ENCODE data around the gene SAA4. TPM values are rescaled to one million over a fixed set of nuclear protein-coding genes. Genes with fewer than 3 reads are reported as not detected.

Gene SAA4
- polyA plus RNA-seq, 2 of the 4 experiments (the other 2 are of a cell fraction): not detected

- no peak for TF ChIP-seq ESRRA (IDR thresholded peaks at IDR 0.05; ENCODE audit: borderline replicate concordance, low read length)
- no peak for TF ChIP-seq TFCP2L1 (CRISPR knock-in tag; IDR thresholded peaks at IDR 0.05)
Observed at GRCh38 chr11:18222814-18223421, 13.7 kb downstream of the SAA4 start (continued).

GRCh38 chr11:18221274-18221876, 15.2 kb downstream of the SAA4 start:
- WGBS (ENCODE audit: missing lambda C conversion rate): 12% methylated on average over 4 of the region's 5 CpGs
- no peaks in the 10 kb centered on the region for H3K4me1 ChIP-seq
- H3K4me3 ChIP-seq: no peak overlapping the region
- H3K27ac ChIP-seq: no peak overlapping the region
- H3K9me3 ChIP-seq: no peaks in the 10 kb centered on the region
- no peak for FAIRE-seq
- TF ChIP-seq JUN (IDR thresholded peaks at IDR 0.05): no peak
- no peak for TF ChIP-seq ESRRA (IDR thresholded peaks at IDR 0.05; ENCODE audit: borderline replicate concordance, low read length)
- no peak for TF ChIP-seq SREBF2 (IDR thresholded peaks at IDR 0.05)
- TF ChIP-seq ZC3H11A (IDR thresholded peaks at IDR 0.05): no peak
- TF ChIP-seq ZNF302 (CRISPR knock-in tag; IDR thresholded peaks at IDR 0.05): no peak
- TF ChIP-seq EHF (CRISPR knock-in tag; IDR thresholded peaks at IDR 0.05): no peak
- no peak overlapping the region for H3K4me2 ChIP-seq
- no peak for DNase-seq (ENCODE audit: low read depth in 1 of 2, low spot score in 1 of 2)
- CTCF ChIA-PET: interaction anchor here (1.2 kb wide), 1 partner anchor 11 kb away, joined by 5 read pairs; no protein-coding TSS in a partner anchor
- POLR2A ChIA-PET: interaction anchor here (0.6 kb wide), 1 partner anchor 14 kb away, joined by 3 read pairs; no protein-coding TSS in a partner anchor
- peak in 1 of 2 experiments; percentile 43; a peak in 3 of 6 replicates for ATAC-seq

- ChIA-PET CTCF (no interaction called here), POLR2A (no interaction called here)
- no peak overlapping the region for H3K4me3 ChIP-seq
- ATAC-seq: no peak
- no peak overlapping the region for H3K4me2 ChIP-seq
- no peak for FAIRE-seq
- no peak overlapping the region for H3K27ac ChIP-seq
- DNase-seq (ENCODE audit: low read depth in 1 of 2, low spot score in 1 of 2): no peak
- TF ChIP-seq ZSCAN20 (CRISPR knock-in tag; IDR thresholded peaks at IDR 0.05) (no peak), FOSL2 (IDR thresholded peaks at IDR 0.05) (no peak), FOSL2 (CRISPR knock-in tag; IDR thresholded peaks at IDR 0.05) (no peak), CBX2 (IDR thresholded peaks at IDR 0.05; ENCODE audit: borderline replicate concordance, low read depth) (no peak), HOXB13 (CRISPR knock-in tag; IDR thresholded peaks at IDR 0.05; ENCODE audit: low read depth) (no peak), NPAS2 (CRISPR knock-in tag; IDR thresholded peaks at IDR 0.05; ENCODE audit: borderline replicate concordance) (no peak), RARB (CRISPR knock-in tag; IDR thresholded peaks at IDR 0.05) (no peak), FOXS1 (CRISPR knock-in tag; IDR thresholded peaks at IDR 0.05) (no peak), ZC3H11A (IDR thresholded peaks at IDR 0.05) (no peak), EHMT2 (IDR thresholded peaks at IDR 0.05; ENCODE audit: low read depth) (no peak), GATA3 (IDR thresholded peaks at IDR 0.05; ENCODE audit: borderline replicate concordance) (no peak), CBX8 (IDR thresholded peaks at IDR 0.05) (no peak), POLR2AphosphoS2 (conservative IDR thresholded peaks at IDR 0.05; ENCODE audit: low read length) (no peak), CEBPB (IDR thresholded peaks at IDR 0.05) (no peak), EP300 (IDR thresholded peaks at IDR 0.05) (no peak)
- no peaks in the 10 kb centered on the region for H3K4me1 ChIP-seq
- H3K9me3 ChIP-seq: no peaks in the 10 kb centered on the region
- WGBS (ENCODE audit: missing lambda C conversion rate): 77% methylated on average over 31 of the region's 33 CpGs
Observed at GRCh38 chr11:18209058-18209457, 27.5 kb downstream of the SAA4 start.

GRCh38 chr11:18204771-18205170, 31.8 kb downstream of the SAA4 start:
- TF ChIP-seq RARB (CRISPR knock-in tag; IDR thresholded peaks at IDR 0.05): no peak
- no peak for TF ChIP-seq KDM5A (IDR thresholded peaks at IDR 0.05)
- no peak for TF ChIP-seq JUNB (IDR thresholded peaks at IDR 0.05)
- no peak for TF ChIP-seq POLR2AphosphoS2 (conservative IDR thresholded peaks at IDR 0.05; ENCODE audit: low read length)
- POLR2A ChIA-PET: no interaction called here
- DNase-seq (ENCODE audit: low read depth in 1 of 2, low spot score in 1 of 2): no peak
- no peaks in the 10 kb centered on the region for H3K4me1 ChIP-seq
- no peak overlapping the region for H3K27ac ChIP-seq
- FAIRE-seq: no peak
- H3K9me3 ChIP-seq: no peaks in the 10 kb centered on the region
- H3K4me3 ChIP-seq: no peak overlapping the region
- peak in 1 of 2 experiments; percentile 48; a peak in 1 of 6 replicates for ATAC-seq
- H3K4me2 ChIP-seq: no peak overlapping the region
- CTCF ChIA-PET: interaction anchor here (0.9 to 2.0 kb wide), 4 partner anchors 10 to 39 kb away, joined by 3 to 8 read pairs (median 4); no protein-coding TSS in a partner anchor
